D721Med (cell line): ENCODE measurements around the gene EXOC7.

ENCODE experiments used
- DNase-seq: peaks from one replicate; pipeline ENCODE4 v3.0.0; 2011; ENCODE audit warnings: low spot score; ENCODE audit not compliant: insufficient read length
- FAIRE-seq: peaks from 2 replicates; lab custom pipeline; 2011; peaks lifted over from hg19 to GRCh38; lab: Jason Lieb, UNC
- CTCF ChIP-seq: IDR thresholded peaks from 2 replicates; pipeline ENCODE4 v1.5.1; 2012; ENCODE audit warnings: mild to moderate bottlenecking, control low read depth; ENCODE audit not compliant: insufficient read depth; ENCODE audit errors: missing control alignments

The EXOC7 gene

GRCh38 chr17:76115138-76115754 lies 11.7 kb upstream of the EXOC7 start:
- TF ChIP-seq CTCF = no peak
- no peak for FAIRE-seq
- no peak for DNase-seq

DNA sequence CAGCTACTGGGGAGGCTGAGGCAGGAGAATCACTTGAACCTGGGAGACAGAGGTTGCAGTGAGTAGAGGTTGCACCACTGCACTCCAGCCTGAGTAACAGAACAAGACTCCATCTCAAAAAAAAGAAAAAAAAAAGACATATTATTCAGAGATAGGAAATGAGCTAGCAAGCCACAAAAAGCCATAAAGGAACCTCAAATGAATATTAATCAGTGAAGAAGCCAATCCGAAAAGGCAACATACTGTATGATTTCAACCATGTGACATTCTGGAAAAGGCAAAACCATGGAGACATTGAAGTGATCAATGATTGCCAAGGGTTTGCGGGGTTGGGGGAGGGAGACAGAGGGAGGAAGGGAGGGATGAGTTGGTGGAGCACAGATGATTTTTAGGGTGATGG lies 8.4 kb upstream of the EXOC7 start:
- TF ChIP-seq CTCF = no peak
- no peak for DNase-seq
- no peak for FAIRE-seq

- DNase-seq (no peak), FAIRE-seq (no peak)
- TF ChIP-seq CTCF = peak; percentile 33
Measured at GRCh38 chr17:76107509-76107908, 3.9 kb upstream of the EXOC7 start.

- DNase-seq (no peak), FAIRE-seq (no peak)
- TF ChIP-seq CTCF = no peak
Measured at GRCh38 chr17:76106703-76107102, 3.1 kb upstream of the EXOC7 start.

DNA sequence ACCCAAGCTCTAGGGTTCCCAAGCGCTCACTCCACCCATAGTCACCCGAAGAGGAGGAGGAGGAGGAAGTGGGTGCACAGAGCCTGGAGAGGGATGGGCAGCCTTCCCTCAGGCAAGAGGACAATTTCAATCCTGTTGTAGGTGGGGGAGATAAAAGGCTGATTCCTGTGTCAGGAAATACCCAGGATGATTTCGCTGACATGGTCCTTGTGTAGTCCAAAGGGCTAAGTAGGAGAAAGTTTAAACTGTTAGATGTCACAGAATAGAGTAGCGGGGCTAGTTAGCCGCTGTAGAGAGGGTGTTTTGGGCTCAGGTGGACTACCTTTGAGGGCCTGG lies 1.3 kb upstream of the EXOC7 start:
- DNase-seq (no peak), FAIRE-seq (no peak)
- TF ChIP-seq CTCF = no peak

DNA sequence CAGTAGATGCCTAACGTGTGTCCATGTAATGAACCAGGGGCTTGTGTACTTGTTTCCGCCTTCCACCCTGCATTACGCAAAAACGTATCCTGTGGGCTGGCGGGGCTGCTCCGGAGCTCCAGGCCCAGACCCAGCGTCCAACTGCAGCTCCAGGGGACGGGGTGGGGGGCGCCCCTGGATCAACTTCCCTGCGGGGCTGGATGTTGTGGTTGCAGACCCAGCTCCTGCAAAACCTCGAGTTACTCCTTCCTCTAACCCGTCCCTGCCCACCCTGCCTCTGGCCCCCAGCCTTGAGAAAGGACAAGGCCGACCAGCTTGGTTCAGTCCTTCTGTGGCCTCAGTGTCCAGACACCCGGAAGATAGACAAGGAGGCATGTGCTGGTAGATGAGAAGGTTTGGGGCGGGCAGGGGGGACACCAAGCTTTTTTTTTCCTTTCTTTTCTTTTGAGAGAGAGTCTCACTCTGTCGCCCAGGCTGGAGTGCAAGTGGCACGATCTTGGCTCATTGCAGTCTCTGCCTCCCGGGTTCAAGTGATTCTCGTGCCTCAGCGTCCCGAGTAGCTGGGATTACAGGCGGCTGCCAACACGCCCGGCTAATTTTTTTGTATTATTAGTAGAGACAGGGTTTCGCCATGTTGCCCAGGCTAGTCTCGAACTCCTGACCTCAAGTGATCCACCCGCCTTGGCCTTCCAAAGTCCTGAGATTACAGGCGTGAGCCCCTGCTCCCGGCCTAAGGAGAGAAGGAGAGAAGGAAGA lies 731 bp upstream of the EXOC7 start:
- FAIRE-seq (no peak), DNase-seq (no peak)
- no peak for TF ChIP-seq CTCF

- DNase-seq (no peak), FAIRE-seq (no peak)
- no peak for TF ChIP-seq CTCF
Measured at GRCh38 chr17:76102944-76103273, 678 bp downstream of the EXOC7 start.
